ENCODE data around the gene SIAH3.

The SIAH3 gene

DNA sequence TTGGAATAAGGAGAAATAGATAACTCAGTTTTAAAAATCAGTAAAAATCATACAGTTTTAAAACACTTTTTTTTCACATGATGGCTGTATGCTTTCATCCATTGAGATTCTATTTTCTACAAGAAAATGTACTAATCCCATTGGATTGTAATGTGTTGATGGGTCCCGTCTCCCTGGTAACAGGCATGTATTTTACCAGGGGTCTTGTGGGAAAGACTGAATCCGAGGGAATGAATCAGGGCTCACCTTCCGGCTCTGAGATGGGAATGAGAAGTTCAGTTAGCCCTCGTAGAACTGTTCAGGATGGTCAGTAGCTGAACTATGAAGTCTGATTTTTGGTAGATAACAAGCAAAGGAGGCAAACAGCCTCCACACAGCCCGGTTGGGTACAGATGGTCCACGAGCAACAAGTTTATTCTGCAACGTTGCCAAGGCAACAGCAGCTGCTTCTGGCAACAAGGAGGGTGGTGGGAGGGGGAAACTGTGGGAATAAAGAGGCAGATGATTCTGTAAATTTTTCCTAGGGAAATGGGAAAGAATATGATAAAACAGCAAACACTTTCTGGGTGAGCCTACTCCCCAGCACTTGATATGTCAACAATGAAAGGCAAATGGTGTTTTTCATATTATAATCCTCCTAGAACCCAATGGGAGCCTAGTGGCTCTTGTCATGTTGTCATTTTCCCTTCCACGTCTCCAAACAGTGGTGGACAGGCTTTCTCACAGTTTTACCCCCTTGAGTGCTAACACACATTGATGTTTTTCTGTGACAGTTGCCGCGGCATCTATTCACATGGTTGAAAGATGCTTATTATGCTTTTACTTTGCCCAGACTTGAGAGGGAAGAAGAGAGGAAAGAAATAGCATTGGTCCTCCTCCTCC, 12.4 kb upstream of the SIAH3 start:
- TF ChIP-seq, protein P1, sequence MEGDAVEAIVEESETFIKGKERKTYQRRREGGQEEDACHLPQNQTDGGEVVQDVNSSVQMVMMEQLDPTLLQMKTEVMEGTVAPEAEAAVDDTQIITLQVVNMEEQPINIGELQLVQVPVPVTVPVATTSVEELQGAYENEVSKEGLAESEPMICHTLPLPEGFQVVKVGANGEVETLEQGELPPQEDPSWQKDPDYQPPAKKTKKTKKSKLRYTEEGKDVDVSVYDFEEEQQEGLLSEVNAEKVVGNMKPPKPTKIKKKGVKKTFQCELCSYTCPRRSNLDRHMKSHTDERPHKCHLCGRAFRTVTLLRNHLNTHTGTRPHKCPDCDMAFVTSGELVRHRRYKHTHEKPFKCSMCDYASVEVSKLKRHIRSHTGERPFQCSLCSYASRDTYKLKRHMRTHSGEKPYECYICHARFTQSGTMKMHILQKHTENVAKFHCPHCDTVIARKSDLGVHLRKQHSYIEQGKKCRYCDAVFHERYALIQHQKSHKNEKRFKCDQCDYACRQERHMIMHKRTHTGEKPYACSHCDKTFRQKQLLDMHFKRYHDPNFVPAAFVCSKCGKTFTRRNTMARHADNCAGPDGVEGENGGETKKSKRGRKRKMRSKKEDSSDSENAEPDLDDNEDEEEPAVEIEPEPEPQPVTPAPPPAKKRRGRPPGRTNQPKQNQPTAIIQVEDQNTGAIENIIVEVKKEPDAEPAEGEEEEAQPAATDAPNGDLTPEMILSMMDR (IDR thresholded peaks at IDR 0.05) = no peak
- H3K4me3 ChIP-seq = no peak overlapping the region
- DNase-seq (ENCODE audit: low spot score) = no peak

DNA sequence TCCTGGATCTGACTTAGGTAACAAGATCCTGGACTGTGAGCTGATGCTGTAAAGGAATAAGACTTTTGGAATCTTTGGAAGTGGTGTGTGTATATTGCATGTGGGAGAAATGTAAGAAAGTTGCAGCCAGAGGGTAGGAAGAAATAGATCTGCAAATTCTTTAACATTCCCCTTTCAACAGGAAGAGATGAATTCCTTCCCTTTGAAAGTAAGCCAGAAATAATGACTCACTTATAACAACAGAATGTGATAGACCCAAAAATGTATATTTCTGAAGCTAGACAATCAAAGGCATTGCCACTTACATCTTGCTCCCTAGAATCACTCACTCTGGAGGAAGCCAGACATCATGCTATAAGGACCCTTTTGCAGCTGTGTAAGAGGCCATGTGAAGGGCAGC, 9.8 kb upstream of the SIAH3 start:
- no peak overlapping the region for H3K4me3 ChIP-seq
- DNase-seq (ENCODE audit: low spot score) = no peak
- TF ChIP-seq, protein P1 (IDR thresholded peaks at IDR 0.05) = no peak
- H3K27ac ChIP-seq = no peak overlapping the region

More for the DNA sequence above, 12.4 kb upstream of the SIAH3 start:
- no peak overlapping the region for H3K27ac ChIP-seq

DNA sequence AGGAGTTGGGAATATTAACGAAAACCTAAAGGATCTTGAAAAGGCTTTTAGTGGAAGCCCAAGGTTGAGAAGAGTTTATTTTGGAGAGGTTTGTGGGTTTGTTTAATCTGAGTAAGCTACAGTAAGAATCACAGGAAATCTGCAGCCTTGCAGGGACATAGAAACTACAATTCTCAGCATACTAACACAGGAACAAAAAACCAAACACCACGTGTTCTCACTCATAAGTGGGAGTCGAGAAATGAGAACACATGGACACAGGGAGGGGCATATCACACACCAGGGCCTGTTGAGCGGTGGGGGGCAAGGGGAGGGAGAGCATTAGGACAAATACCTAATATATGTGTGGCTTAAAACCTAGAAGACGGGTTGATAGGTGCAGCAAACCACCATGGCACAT, 8.7 kb upstream of the SIAH3 start:
- Histone ChIP-seq H3K27ac (no peak overlapping the region), H3K4me3 (no peak overlapping the region)
- DNase-seq (ENCODE audit: low spot score) = no peak
- TF ChIP-seq, protein P1 (IDR thresholded peaks at IDR 0.05) = no peak

DNA sequence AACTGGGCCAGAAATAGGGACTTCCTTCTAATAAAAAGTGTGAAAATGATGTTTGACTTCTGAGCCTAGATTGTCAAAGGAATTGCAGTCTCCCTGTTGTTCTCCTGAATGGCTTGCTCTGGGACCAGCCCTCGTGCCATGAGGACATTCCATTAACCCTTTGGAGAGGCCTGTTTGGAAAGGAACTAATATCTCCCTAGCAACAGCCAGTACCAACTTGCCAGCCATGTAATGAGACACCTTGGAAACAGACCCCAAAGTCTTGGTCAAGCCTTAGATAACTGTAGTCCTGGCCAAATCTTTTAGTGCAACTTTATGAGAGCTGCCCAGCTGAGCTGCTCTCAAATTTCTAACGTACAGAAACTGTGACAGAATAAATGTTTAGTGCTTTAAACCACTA, 8.2 kb upstream of the SIAH3 start:
- Histone ChIP-seq H3K27ac (no peak overlapping the region), H3K4me3 (no peak overlapping the region)
- DNase-seq (ENCODE audit: low spot score) = no peak
- TF ChIP-seq, protein P1 (IDR thresholded peaks at IDR 0.05) = no peak

DNA sequence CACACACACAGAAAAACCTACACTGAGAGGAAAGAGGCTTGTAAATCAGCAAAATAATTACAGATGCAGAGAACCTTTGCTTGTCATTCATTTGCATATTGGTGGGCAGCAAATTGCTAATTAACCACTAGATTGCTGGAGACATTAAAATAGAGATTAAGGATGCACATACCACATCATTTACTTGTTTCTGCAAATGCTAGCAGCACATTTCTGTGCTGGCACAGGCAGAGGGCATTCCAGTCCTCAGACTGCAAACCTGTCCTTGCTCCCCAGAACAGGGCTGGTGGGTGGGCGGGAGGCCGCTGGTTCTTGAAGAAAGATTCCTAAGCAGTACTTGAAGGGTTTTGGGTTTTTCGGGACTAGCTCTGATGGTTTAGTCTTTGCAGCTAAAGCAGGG, 941 bp upstream of the SIAH3 start:
- DNase-seq (ENCODE audit: low spot score) = no peak
- Histone ChIP-seq H3K27ac (no peak overlapping the region), H3K4me3 (no peak overlapping the region)
- TF ChIP-seq, protein P1 (IDR thresholded peaks at IDR 0.05) = no peak

DNA sequence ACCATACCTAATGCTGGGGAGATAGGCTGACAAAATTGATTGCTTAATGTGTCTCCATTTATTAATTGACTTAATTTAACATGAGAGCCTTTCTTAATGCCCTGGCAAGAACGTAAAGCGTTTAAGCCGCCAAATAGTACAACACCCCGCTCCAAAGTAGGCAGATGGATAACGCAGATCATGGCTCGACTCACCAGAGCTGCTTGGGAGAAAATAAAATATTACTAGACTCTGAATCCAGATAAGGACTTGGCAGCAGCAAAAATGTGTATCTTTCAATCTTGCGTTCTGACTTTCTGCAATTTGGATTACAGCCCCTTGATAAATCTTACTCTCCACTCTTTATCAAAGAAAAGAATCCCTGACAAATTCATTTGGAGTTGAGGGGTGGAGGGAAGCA, 403 bp upstream of the SIAH3 start:
- no peak for DNase-seq (ENCODE audit: low spot score)
- Histone ChIP-seq H3K4me3 (peak overlapping the region; percentile 57), H3K27ac (no peak overlapping the region)
- TF ChIP-seq, protein P1 (IDR thresholded peaks at IDR 0.05) = no peak

DNA sequence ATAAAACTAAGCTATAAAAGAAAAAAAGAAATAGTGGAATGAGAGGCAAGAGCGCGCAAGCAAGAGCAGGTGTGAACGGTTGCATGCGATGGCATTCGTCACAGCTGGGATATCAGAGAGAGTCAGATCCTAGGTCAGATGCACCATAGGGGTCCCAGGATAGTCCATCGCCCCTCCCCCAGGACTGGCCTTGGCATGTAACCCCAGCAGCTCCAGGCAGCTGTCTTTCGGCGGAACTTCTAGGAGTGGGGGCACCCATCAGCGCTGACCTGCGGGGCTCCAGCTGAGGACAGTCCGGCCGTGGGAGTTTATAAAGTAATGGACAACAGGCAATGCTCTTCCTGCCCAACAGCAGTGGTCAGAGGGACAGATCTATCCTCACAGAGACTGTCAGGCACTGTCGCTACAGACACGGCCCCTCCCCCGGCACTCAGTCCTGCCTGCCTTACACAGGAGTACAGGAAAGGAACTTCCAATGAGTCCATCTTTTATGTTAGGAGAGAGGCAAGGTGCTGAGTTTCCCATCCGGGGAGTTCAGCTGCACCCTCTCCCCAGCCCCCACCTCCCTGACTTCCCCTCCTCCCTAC, 1.4 kb downstream of the SIAH3 start:
- no peak for DNase-seq (ENCODE audit: low spot score)
- Histone ChIP-seq H3K4me3 (peak overlapping the region; percentile 57), H3K27ac (no peak overlapping the region)
- TF ChIP-seq, protein P1 (IDR thresholded peaks at IDR 0.05) = no peak

Data from coronary artery (tissue), 2 donors.